GM18873 (cell line): ENCODE results near the gene MSRB1.
"Not testable (repeated sequence)": the region's sequence is repeated elsewhere in the genome, so short reads cannot be mapped to it uniquely, and the experiment has no call there.

Experiments used
- ATAC-seq: cut with Tn5 transposase; IDR thresholded peaks from one replicate; pipeline ENCODE4 v1.9.1; 2021; ENCODE audit warnings: mild to moderate bottlenecking, moderate library complexity, moderate number of reproducible peaks; ENCODE audit not compliant: unreplicated experiment, low FRiP score

The MSRB1 gene

DNA sequence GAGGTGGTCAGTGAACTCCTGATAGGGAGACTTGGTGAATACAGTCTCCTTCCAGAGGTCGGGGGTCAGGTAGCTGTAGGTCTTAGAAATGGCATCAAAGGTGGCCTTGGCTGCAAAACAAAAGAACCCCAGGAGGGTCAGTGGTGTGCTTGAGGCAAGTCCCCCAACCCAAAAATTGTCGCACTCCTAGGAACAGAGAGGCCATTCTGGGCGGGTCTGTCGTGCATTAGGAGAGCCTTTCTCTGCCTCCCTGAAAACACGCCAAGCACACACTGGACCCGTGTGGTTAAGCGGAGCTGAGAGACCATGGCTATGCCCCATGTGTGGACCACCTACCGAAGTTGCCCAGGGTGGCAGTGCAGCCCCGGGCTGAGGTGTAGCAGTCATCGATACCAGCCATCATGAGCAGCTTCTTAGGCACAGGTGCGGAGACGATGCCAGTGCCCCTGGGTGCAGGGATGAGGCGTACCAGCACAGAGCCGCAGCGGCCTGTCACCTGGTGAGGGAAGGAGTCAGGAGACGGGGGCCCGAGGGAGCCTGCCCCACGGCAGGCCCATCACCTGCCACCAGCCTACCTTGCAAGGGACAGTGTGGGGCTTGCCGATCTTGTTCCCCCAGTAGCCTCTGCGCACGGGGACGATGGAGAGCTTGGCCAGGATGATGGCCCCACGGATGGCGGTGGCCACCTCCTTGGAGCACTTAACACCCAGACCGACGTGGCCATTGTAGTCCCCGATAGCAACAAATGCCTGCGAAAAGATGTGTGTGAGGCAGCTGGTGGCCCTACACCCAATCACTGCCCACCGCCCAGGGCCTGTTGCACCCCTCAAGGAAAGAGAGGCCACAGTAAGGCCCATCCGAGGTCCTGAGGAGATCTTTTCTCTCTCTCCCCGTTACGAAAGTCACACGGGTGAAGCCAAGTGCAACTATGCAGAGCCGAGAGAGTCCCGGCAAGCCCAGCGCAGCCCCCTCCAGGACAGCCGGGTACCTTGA lies 19.5 kb upstream of the MSRB1 start:
- ATAC-seq = not testable (repeated sequence)

DNA sequence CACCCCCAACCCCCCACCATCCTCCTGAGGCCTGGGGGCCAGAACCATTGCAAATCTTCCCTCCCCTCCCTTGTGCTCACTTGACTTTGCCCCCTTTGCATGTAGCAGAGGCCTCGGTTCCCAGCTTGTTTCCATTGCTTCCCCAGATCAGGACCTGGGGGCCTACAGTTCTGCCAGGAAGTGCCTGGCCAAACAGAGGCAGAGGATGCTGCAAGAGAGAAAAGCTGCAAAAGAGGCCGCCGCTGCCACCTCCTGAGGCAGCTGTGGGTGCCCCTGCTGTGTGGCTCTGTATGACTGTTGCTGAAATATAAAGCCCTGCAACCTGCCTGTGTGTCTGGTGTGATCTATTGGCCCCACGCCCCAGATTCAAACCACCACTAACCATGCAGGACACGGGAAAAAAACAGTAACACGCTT lies 18.7 kb upstream of the MSRB1 start:
- ATAC-seq = no peak

DNA sequence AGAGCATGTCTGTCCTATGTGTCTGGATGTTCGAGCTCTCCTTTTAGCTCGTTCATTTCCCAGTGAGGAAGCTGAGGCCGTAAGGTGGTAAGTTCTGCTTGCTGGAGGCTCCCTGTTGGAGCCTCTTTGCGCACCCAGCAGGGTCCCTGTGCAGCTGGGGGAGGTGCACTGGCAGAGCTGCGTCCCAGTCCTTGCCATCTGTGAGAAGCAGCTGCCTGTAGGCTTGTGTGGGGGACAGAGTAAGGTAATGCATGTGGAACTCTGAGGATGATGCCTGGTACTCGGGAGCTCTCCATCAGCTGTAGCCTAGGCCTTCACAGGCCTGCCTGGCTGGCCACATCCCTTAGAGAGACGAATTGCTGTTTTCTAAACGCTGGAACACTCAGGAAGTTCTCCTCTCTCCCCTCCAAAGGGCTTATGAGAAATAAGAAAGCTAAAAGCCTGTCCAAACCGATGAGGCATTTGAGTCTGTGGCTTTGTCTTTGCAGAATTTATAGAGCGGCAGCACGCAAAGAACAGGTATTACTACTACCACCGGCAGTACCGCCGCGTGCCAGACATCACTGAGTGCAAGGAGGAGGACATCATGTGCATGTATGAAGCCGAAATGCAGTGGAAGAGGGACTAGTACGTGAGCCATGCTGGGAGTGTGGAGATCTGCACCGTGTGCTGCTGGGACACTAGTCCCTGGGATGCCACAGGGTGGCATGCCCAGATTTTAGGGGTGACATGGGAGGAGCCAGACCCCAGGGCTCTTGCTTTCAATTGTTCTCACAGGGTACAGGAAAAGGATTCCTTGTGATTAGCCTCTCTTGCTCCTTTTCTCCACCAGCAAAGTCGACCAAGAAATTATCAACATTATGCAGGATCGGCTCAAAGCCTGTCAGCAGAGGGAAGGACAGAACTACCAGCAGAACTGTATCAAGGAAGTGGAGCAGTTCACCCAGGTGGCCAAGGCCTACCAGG lies 17.9 kb upstream of the MSRB1 start:
- ATAC-seq = no peak

DNA sequence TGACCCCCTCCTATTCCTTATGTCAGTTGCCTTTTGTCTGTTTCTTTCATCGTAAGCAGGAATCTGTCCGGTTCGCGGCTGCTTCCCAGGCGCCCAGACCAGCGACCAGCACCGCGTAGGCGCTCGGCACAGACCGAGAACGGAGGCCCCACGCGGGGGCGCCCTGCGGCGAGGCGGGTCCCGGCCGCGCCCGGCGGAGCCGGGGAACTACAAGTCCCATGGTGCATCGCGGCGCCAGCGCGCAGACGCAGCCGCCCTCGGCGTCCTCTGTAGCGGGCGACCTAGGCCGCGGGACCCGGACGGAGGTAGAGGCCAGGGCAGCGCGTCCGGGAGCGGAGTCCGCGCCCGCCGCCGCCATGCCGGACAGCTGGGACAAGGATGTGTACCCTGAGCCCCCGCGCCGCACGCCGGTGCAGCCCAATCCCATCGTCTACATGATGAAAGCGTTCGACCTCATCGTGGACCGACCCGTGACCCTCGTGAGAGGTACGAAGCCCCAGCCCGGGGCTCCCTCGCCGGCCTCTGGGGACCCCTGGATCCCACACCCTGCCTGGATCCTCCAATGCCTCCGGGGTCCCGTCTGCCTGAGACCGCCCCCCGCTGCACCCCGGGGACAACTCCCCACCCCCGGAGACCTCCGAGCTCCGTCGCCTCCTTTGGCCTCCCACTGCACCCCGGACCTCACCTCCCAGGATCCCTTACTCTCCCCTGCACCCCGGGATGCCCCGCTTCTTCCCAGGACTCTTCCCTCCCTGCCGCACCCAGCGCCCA lies 16.5 kb upstream of the MSRB1 start, which contains the start of gene NDUFB10:
NDUFB10 (plus strand) TSS at position 270 of the 771 bp plus-strand sequence; CDS start at position 357, 87 bp downstream.
- peak; percentile 47 for ATAC-seq

DNA sequence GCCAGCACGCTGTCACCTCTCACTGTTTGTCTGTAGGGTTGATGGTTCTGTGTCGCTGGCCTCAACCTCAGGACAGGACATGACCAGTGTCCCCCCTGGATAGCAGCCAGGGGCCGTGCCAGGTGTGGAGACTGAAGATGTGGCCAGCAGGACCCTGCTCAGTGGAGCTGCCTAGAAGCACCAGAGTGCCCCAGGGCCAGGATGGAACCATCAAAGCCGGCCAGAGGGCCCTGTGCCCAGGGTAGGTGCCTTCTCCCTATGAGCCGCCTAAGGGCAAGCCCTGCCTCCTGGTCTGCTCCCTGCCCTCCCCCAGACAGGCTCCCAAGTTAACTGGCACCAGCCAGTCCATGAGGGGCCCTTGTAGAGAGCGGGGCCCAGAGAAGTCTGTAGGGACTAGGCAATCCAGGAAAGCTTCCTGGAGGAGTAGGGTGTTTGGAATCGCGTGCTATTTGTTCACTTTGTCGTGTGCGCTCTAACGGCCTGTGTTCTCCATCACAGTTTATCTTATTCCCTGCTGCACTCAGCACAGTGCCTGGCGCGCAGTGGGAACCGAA lies 15.8 kb upstream of the MSRB1 start:
- no peak for ATAC-seq

DNA sequence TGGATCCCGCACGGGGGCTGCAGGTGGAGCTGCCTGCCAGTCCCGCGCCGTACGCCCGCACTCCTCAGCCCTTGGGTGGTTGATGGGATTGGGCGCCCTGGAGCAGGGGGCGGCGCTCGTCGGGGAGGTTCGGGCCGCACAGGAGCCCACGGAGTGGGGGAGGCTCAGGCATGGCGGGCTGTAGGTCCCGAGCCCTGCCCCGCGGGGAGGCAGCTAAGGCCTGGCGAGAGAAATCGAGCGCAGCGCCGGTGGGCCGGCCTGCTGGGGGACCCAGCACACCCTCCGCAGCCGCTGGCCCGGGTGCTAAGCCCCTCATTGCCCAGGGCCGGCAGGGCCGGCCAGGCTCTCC lies 15.1 kb upstream of the MSRB1 start:
- not testable (repeated sequence) for ATAC-seq

DNA sequence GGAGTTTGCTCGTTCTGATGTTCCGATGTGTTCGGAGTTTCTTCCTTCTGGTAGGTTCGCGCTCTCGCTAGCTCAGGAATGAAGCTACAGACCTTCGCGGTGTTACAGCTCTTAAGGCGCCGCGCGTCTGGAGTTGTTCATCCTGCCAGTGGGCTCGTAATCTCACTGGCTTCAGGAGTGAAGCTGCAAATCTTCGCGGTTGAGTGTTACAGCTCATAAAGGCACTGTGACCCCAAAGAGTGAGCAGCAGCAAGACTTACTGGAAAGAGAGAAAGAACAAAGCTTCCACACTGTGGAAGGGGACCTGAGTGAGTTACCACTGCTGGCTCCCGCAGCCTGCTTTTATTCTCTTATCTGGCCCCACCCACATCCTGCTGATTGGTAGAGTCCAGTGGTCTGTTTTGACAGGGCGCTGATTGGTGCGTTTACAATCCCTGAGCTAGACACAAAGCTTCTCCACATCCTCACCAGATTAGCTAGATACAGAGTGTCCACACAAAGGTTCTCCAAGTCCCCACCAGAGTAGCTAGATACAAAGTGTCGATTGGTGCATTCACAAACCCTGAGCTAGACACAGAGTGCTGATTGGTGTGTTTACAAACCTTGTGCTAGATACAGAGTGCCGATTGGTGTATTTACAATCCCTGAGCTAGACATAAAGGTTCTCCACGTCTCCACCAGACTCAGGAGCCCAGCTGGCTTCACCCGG lies 14.6 kb upstream of the MSRB1 start:
- not testable (repeated sequence) for ATAC-seq

DNA sequence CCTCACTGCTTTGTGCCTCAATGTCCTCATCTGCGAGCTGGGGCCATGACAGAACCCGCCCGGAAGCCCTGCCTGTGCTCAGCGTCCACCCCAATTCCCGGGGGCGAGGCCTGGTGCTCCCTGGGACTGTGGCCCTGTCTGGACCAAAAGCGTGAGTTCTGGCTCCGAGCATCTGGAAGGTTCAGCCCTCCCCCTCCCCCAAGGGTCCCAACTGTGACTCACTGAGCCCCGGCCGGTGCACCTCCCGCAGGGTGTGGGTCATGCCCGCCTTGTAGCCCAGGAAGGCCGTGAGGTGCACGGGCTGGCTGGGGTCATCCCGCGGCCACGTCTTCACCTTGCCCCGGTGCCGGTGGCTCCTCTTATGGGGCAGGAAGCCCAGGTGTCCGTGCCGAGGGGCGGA lies 10.7 kb upstream of the MSRB1 start:
- ATAC-seq = no peak

DNA sequence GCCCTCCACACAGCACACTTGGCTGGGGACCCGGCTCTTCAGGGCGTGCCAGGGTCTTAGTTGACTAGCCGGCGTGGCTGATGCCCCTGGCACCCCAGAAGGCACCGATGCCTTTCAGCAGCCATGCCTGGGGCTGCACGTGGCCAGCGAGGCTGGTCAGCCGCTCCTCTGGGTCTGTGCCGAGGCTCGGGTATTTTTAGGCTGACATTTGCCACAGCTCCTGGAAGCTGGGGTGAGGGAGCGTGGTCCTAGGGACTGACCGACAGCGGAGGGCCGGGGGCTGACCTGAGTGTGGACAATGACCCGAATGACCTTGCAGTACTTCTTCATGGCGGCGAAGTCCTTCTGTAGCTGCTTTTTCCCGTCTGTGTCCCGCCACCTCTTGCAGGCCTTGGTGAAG lies 7.6 kb upstream of the MSRB1 start:
- no peak for ATAC-seq

DNA sequence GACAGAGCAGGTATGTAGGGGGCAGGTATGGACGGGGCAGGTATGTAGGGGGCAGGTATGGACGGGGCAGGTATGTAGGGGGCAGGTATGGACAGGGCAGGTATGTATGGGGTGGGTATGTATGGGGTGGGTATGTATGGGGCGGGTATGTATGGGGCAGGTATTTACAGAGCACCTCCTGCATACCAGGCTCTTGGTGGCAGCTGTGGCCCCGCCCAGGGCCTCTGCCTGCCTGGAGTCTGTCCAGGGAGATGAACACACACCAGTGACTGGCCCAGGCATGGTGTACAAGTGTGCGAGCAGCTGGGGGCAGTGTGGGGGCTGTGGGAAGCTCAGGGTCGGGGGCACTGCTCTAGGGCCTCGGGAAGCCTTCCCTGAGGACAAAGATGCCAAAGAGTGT lies 7.0 kb upstream of the MSRB1 start:
- no peak for ATAC-seq

DNA sequence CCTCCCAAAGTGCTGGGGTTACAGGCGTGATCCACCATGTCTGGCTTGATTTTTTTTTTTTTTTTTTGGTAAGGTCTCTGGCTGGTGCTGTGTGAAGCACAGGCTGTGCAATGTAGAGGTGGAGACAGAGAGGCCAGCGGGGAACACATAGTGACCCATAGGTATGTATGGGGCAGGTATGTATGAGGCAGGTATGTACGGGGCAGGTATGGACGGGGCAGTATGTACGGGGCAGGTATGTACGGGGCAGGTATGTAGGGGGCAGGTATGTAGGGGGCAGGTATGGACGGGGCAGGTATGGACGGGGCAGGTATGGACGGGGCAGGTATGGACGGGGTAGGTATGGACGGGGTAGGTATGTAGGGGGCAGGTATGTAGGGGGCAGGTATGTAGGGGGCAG lies 6.5 kb upstream of the MSRB1 start:
- ATAC-seq = no peak

DNA sequence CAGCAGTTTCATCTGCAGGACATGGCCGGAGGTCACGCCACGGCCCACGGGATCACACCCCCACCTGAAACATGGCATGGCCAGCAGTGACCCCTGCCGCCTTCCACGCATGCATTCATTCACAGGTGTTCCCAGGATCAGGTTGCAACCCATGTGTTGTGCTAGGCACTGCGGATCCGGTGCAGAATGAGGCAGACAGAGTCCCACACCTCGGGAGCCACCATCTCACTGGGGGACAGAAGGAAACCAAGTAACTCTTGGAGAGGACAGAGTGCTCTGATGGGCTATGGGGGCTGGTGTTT lies 4.3 kb upstream of the MSRB1 start:
- no peak for ATAC-seq

DNA sequence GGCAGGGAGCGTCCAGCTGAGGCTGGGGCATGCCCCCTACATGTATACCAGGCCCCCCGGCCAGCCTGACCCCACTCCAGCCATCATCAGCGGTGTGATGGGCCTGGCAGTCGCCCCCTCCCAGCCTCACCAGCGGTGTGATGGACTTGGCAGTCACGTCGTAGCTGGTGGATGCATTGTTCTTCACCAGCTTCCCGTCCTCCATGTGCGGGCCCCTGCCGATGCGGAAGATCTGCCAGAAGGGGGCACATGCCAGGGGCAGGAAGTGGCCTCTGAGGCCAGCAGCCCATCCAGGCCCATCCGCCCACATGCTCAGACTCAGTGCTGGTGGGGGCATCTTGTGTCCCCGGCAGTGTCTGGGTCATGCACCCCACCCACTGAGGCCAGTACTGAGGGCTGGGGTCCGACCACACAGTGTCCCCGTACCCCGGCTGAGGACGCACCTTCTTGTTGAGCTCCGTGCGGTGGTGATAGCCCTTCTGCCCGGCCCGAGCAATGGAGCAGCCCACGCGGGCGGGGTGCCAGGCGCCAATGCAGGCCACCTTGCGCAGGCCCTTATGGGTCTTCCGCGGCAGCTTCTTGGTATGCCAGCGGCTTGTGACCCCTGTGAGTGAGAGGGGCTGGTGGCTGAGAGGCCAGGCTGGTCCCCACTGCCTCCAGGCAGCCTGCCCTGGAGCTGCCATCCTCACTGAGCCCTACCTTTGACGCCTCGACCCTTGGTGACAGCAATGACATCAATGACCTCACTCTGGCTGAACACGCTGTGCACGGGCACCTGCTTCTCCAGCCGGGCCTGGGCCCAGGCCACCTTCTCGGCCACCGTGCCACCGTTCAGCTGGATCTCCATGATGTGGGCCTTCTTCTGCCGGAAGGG lies 3.7 kb upstream of the MSRB1 start:
- ATAC-seq = no peak

DNA sequence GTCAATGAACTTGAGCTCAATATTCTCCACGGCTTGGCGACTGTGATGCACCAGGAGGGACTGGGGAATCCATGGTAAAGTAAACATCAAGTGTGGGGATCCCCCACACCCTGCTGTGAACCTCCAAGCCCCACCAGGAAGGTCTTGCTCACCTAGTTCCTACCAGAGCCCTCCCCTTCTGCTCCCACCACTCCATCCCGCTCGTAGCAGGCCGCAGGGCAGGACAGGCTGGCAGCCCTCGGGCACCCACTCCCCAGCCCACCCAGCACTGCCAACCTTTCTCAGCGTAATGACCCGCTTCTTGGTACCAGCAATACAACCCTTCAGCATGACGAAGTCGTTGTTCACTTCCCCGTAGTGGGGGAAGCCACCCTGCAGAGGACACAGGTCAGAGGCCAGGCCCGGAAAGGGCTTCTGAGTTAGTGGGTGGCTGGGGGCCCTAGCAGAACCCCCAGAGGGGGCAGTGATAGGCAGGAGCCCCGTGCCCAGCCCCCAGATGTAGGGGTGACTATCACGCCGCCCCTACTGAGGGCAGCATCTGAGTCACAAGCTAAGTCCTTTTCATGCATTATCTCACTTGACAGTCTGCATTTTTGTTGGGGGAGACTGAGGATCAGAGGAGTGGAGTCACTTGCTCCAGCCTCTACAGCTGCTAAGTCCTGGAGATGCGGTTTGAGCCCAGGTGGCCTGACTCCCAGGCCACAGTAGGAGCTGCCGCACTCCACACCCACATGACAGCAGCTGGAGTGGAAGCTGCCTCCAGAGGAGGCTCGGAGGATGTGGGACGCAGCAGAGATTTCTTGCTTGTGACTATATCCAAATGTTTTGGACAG lies 2.8 kb upstream of the MSRB1 start:
- ATAC-seq = no peak

DNA sequence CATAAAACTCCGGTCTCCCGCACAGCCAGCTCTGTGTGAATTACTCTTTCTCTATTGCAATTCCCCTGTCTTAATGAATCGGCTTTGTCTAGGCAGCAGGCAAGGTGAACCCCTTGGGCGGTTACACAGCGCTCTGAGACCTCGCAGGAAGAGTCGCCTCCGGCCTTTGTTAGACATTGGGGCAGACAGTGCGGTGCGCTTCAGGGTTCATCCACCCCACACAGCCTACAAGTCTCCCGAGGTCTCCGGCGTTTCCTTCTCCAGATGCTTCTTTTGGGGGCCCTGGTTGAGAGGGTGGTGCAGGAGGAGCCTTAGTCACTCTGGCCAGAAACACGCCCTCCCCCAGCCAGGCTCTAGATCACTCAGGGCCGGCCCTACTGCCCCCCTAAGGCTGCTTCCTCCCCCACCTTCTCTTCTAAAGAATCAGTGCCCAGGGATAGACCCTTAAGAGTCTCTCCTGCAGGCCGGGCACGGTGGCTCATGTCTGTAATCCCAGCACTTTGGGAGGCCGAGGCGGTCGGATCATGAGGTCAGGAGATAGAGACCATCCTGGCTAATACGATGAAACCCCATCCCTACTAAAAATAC lies 1.7 kb upstream of the MSRB1 start:
- no peak for ATAC-seq

DNA sequence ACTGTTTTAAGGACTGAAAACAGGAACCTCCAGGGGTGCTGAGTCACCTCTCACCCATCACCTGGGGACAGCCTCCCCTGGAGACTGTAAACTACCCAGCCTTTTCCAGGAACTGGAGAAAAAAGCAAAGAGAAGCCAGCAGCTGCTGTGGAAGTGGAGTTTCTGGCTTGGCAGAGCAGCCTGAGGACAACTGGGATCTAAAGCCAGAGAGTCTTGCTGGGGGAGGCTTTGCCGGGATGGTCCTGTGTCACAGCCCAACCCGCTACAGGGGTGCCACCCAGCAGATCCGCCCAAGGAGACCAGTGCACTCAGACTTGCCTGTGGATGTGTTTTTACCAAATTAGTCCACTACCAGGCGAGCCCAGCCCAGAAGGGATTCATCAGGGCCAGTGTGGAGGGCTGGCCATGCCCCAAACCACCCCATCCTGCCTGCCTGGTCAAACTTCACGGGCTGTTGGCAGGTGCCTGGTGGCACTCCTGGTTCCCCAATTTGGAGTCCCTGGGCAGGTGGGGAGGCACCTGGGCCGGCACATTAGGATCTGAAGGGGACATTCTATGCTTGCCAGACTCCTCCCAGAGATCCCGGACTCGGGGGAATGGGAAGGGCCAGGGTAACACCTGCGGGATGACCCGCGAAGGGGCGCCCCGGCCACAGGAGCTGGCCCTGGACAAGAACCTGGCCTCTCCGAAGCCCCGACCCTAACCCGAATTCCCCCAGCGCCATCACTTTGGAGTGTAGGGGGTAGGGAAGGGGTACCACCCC lies 771 bp downstream of the MSRB1 start:
- ATAC-seq = no peak
